ENCODE results near the gene FYN.

GRCh38 chr6:111646942-111647341, 226.3 kb downstream of the FYN start:
- TF ChIP-seq CTCF (optimal IDR thresholded peaks at IDR 0.05 in 1 of 3, IDR thresholded peaks at IDR 0.05 in 1 of 3, conservative IDR thresholded peaks at IDR 0.05 in 1 of 3; ENCODE audit: extremely low read depth in 1 of 3, insufficient read depth in 2 of 3, low read length in 3 of 3), result no peak
- no peak for TF ChIP-seq EZH2 (IDR thresholded peaks at IDR 0.05; ENCODE audit: low read length)
